Measurements from ENCODE around the gene APOC3. TPM values are rescaled to one million over a fixed set of nuclear protein-coding genes. Genes with fewer than 3 reads are reported as not detected.

The APOC3 gene
- total RNA-seq, 1 experiment from 2014 or later, result 3.5 TPM

GRCh38 chr11:116864531-116864930 is 34.8 kb downstream of the APOC3 start:
- no peak for DNase-seq (ENCODE audit: low read depth, low spot score)
- Histone ChIP-seq H4K20me1 (ENCODE audit: insufficient read depth) (no peaks in the 10 kb centered on the region), H2AFZ (ENCODE audit: low read depth, low read length, poor library complexity, severe bottlenecking) (no peak overlapping the region), H3K36me3 (ENCODE audit: control insufficient read depth in 1 of 2, insufficient read depth in 2 of 2, low read length in 2 of 2) (0 out of 4 replicates have a peak, but pooled peaks cover 0 to 8% of the 10 kb centered on the region in 2 experiments), H3K4me2 (ENCODE audit: low read length) (no peak overlapping the region), H3K4me3 (replicated peaks in 1 of 2; ENCODE audit: low read depth in 1 of 2, low read length in 2 of 2) (no peak overlapping the region), H3K79me2 (ENCODE audit: insufficient read depth, low read length) (no peaks in the 10 kb centered on the region), H3K27me3 (ENCODE audit: insufficient read depth, low read length) (no peaks in the 10 kb centered on the region), H3K27ac (ENCODE audit: low read depth, low read length) (no peak overlapping the region), H3K9me3 (ENCODE audit: control insufficient read depth in 1 of 2, insufficient read depth in 1 of 2, low read depth in 1 of 2, low read length in 2 of 2) (no peaks in the 10 kb centered on the region), H3K9me2 (ENCODE audit: insufficient read depth) (no peaks in the 10 kb centered on the region), H3K4me1 (ENCODE audit: control insufficient read depth in 1 of 2, insufficient read depth in 2 of 2, low read length in 2 of 2) (no peaks in the 10 kb centered on the region), H3K9ac (ENCODE audit: low read length) (no peak overlapping the region)
- intact Hi-C loops (cut with micrococcal nuclease), result no loop called here
- TF ChIP-seq REST (IDR thresholded peaks at IDR 0.05; ENCODE audit: low read depth), result no peak
- TF ChIP-seq EZH2phosphoT487 (IDR thresholded peaks at IDR 0.05; ENCODE audit: borderline replicate concordance), result no peak
- no TSS peak for BruUV-seq (replicated peaks)
- ChIA-PET RAD21 (ENCODE audit: low non-redundant PET in 1 of 2, low total read pairs in 2 of 2, uncharacterized antibody in 2 of 2, unreplicated experiment in 2 of 2) (no interaction called here), CTCF (no interaction called here), POLR2A (no interaction called here)
- no peak for ATAC-seq

GRCh38 chr11:116865696-116866095 is 36.0 kb downstream of the APOC3 start:
- Histone ChIP-seq H4K20me1 (ENCODE audit: insufficient read depth) (no peaks in the 10 kb centered on the region), H3K27ac (ENCODE audit: low read depth, low read length) (no peak overlapping the region), H3K36me3 (ENCODE audit: control insufficient read depth in 1 of 2, insufficient read depth in 2 of 2, low read length in 2 of 2) (0 out of 4 replicates have a peak, but pooled peaks cover 0 to 8% of the 10 kb centered on the region in 2 experiments), H3K4me1 (ENCODE audit: control insufficient read depth in 1 of 2, insufficient read depth in 2 of 2, low read length in 2 of 2) (no peaks in the 10 kb centered on the region), H3K79me2 (ENCODE audit: insufficient read depth, low read length) (no peaks in the 10 kb centered on the region), H2AFZ (ENCODE audit: low read depth, low read length, poor library complexity, severe bottlenecking) (no peak overlapping the region), H3K27me3 (ENCODE audit: insufficient read depth, low read length) (no peaks in the 10 kb centered on the region), H3K9me3 (ENCODE audit: control insufficient read depth in 1 of 2, insufficient read depth in 1 of 2, low read depth in 1 of 2, low read length in 2 of 2) (no peaks in the 10 kb centered on the region), H3K4me2 (ENCODE audit: low read length) (no peak overlapping the region), H3K9me2 (ENCODE audit: insufficient read depth) (no peaks in the 10 kb centered on the region), H3K4me3 (replicated peaks in 1 of 2; ENCODE audit: low read depth in 1 of 2, low read length in 2 of 2) (no peak overlapping the region), H3K9ac (ENCODE audit: low read length) (no peak overlapping the region)
- intact Hi-C loops (cut with micrococcal nuclease), result no loop called here
- ChIA-PET POLR2A (no interaction called here), CTCF (interaction anchor here (1.0 kb wide), 1 partner anchor 14 kb away, joined by 3 read pairs; no protein-coding TSS in a partner anchor), RAD21 (ENCODE audit: low non-redundant PET in 1 of 2, low total read pairs in 2 of 2, uncharacterized antibody in 2 of 2, unreplicated experiment in 2 of 2) (no interaction called here)
- ATAC-seq (no peak), DNase-seq (ENCODE audit: low read depth, low spot score) (no peak)
- TF ChIP-seq CBX3 (IDR thresholded peaks at IDR 0.05; ENCODE audit: low read depth), result no peak
- TF ChIP-seq TCF7L2 (IDR thresholded peaks at IDR 0.05; ENCODE audit: borderline replicate concordance, extremely low read depth, insufficient read depth, insufficient read length), result no peak
- no peak for TF ChIP-seq SP1 (IDR thresholded peaks at IDR 0.05; ENCODE audit: low read depth)
- no peak for TF ChIP-seq ATF3 (IDR thresholded peaks at IDR 0.05)
- TF ChIP-seq RAD21 (IDR thresholded peaks at IDR 0.05; ENCODE audit: low read depth), result no peak
- BruUV-seq (replicated peaks), result no TSS peak

Measured in HCT116 (cell line).